Measurements from ENCODE around the gene AICDA.

DNA sequence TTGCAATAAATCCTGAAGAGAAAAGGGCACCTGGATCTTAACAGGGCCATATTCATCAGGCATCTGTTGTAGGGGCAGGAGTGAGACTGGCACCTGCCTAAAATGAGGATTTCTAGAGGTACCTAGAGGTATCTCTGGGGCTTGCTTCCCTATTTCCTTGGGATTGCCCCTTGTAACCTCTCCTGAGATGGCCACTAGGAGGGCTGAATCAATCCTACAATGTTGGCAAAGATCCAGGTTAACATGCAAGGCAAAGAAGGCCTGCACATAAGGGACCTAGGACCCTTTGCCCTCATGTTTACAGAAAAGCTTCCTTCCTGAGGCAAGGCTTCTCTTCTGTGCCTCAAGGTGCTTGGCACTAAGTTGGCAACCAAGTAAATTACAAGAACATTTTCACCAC, 46.1 kb downstream of the AICDA start:
- TF ChIP-seq, protein P1, sequence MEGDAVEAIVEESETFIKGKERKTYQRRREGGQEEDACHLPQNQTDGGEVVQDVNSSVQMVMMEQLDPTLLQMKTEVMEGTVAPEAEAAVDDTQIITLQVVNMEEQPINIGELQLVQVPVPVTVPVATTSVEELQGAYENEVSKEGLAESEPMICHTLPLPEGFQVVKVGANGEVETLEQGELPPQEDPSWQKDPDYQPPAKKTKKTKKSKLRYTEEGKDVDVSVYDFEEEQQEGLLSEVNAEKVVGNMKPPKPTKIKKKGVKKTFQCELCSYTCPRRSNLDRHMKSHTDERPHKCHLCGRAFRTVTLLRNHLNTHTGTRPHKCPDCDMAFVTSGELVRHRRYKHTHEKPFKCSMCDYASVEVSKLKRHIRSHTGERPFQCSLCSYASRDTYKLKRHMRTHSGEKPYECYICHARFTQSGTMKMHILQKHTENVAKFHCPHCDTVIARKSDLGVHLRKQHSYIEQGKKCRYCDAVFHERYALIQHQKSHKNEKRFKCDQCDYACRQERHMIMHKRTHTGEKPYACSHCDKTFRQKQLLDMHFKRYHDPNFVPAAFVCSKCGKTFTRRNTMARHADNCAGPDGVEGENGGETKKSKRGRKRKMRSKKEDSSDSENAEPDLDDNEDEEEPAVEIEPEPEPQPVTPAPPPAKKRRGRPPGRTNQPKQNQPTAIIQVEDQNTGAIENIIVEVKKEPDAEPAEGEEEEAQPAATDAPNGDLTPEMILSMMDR (IDR thresholded peaks at IDR 0.05), result no peak
- no peak for TF ChIP-seq POLR2AphosphoS5 (IDR thresholded peaks at IDR 0.05)
- TF ChIP-seq POLR2A (IDR thresholded peaks at IDR 0.05; ENCODE audit: low read depth), result no peak

Measured in esophagus muscularis mucosa (tissue), 3 donors.